GM19239 (cell line): ENCODE measurements around the gene KIAA0513.
A peak's percentile ranks its signal among the peaks of the same experiment; 100 is the strongest.
"Not testable (repeated sequence)": the region's sequence is repeated elsewhere in the genome, so short reads cannot be mapped to it uniquely, and the experiment has no call there.

Source experiments
- DNase-seq: peaks from one replicate; pipeline ENCODE4 v3.0.0; 2011; ENCODE audit warnings: low spot score; ENCODE audit not compliant: insufficient read length
- FAIRE-seq: peaks from 2 replicates; lab custom pipeline; 2011; peaks lifted over from hg19 to GRCh38; lab: Jason Lieb, UNC

The KIAA0513 gene

GRCh38 chr16:85101956-85102630 is 74.5 kb downstream of the KIAA0513 start:
- DNase-seq: no peak
- FAIRE-seq: no peak

- DNase-seq: no peak
- peak; percentile 65 for FAIRE-seq
These were observed 75.8 kb downstream of the KIAA0513 start for GRCh38 chr16:85103114-85104079.

- no peak for DNase-seq
- FAIRE-seq: no peak
These were observed 76.6 kb downstream of the KIAA0513 start for GRCh38 chr16:85104147-85104546.

GRCh38 chr16:85104821-85105391 is 77.3 kb downstream of the KIAA0513 start:
- peak; percentile 44 for DNase-seq
- peak; percentile 85 for FAIRE-seq

- FAIRE-seq (peak; percentile 42), DNase-seq (no peak)
These were observed 77.9 kb downstream of the KIAA0513 start for GRCh38 chr16:85105475-85105874.

- FAIRE-seq (no peak), DNase-seq (no peak)
These were observed 79.5 kb downstream of the KIAA0513 start for GRCh38 chr16:85107083-85107482.

GRCh38 chr16:85107532-85107931 is 79.9 kb downstream of the KIAA0513 start:
- FAIRE-seq (no peak), DNase-seq (no peak)

- DNase-seq (no peak), FAIRE-seq (no peak)
These were observed 82.5 kb downstream of the KIAA0513 start for GRCh38 chr16:85110105-85110504.

GRCh38 chr16:85111184-85111583 is 83.6 kb downstream of the KIAA0513 start:
- no peak for FAIRE-seq

GRCh38 chr16:85112364-85112763 is 84.8 kb downstream of the KIAA0513 start, which contains the start of gene CIBAR2:
TSS of gene CIBAR2 (minus strand) at chr16:85112472. CDS start at chr16:85112352, 120 bp downstream.
- DNase-seq (no peak), FAIRE-seq (no peak)

More at GRCh38 chr16:85111184-85111583, 83.6 kb downstream of the KIAA0513 start:
- no peak for DNase-seq

- no peak for FAIRE-seq
These were observed 85.7 kb downstream of the KIAA0513 start for GRCh38 chr16:85113168-85113733.

GRCh38 chr16:85113913-85114312 is 86.3 kb downstream of the KIAA0513 start:
- DNase-seq: no peak
- FAIRE-seq: no peak

More at GRCh38 chr16:85113168-85113733, 85.7 kb downstream of the KIAA0513 start:
- no peak for DNase-seq

- FAIRE-seq (peak; percentile 95), DNase-seq (peak; percentile 97)
These were observed 87.4 kb downstream of the KIAA0513 start for GRCh38 chr16:85114909-85115567.

GRCh38 chr16:85117418-85117817 is 89.8 kb downstream of the KIAA0513 start:
- FAIRE-seq (no peak), DNase-seq (no peak)

GRCh38 chr16:85120006-85120340 is 92.4 kb downstream of the KIAA0513 start:
- FAIRE-seq: no peak
- no peak for DNase-seq

- not testable (repeated sequence) for DNase-seq, FAIRE-seq
These were observed 95.8 kb downstream of the KIAA0513 start for GRCh38 chr16:85123441-85123840.

GRCh38 chr16:85123891-85124635 is 96.5 kb downstream of the KIAA0513 start:
- no peak for DNase-seq
- FAIRE-seq: no peak

- FAIRE-seq: no peak
These were observed 97.2 kb downstream of the KIAA0513 start for GRCh38 chr16:85124636-85125346.

More at GRCh38 chr16:85124636-85125346, 97.2 kb downstream of the KIAA0513 start:
- no peak for DNase-seq
